ENCODE measurements around the gene CNIH2.
A peak's percentile ranks its signal among the peaks of the same experiment; 100 is the strongest.
"Not testable (repeated sequence)": the region's sequence is repeated elsewhere in the genome, so short reads cannot be mapped to it uniquely, and the experiment has no call there.

CNIH2 gene

GRCh38 chr11:66293777-66294625, 16.0 kb downstream of the CNIH2 start:
- no peaks in the 10 kb centered on the region for H3K36me3 ChIP-seq (replicated peaks)
- in situ Hi-C loops (cut with MboI; ENCODE audit: low sequenced_read_pairs) = no loop called here
- DNase-seq (ENCODE audit: low spot score in 2 of 2) = no peak
- H3K27me3 ChIP-seq (ENCODE audit: low read depth) = peaks cover 29% of the 10 kb centered on the region
- peaks cover 5% of the 10 kb centered on the region for H3K4me1 ChIP-seq
- no peaks in the 10 kb centered on the region for H3K9me3 ChIP-seq
- no peak overlapping the region for H3K4me3 ChIP-seq

GRCh38 chr11:66294626-66295620, 16.9 kb downstream of the CNIH2 start:
- Histone ChIP-seq H3K4me3 (no peak overlapping the region), H3K4me1 (peaks cover 2% of the 10 kb centered on the region), H3K27me3 (ENCODE audit: low read depth) (peaks cover 29% of the 10 kb centered on the region), H3K36me3 (replicated peaks) (no peaks in the 10 kb centered on the region), H3K9me3 (no peaks in the 10 kb centered on the region)
- in situ Hi-C loops (cut with MboI; ENCODE audit: low sequenced_read_pairs) = no loop called here
- DNase-seq (ENCODE audit: low spot score in 2 of 2) = no peak

- no peaks in the 10 kb centered on the region for H3K36me3 ChIP-seq (replicated peaks)
- no peaks in the 10 kb centered on the region for H3K9me3 ChIP-seq
- H3K27me3 ChIP-seq (ENCODE audit: low read depth) = peaks cover 13% of the 10 kb centered on the region
- in situ Hi-C loops (cut with MboI; ENCODE audit: low sequenced_read_pairs) = no loop called here
- no peak for DNase-seq (ENCODE audit: low spot score in 2 of 2)
- H3K4me1 ChIP-seq = no peaks in the 10 kb centered on the region
- no peak overlapping the region for H3K4me3 ChIP-seq
Observed at GRCh38 chr11:66297610-66298009, 19.6 kb downstream of the CNIH2 start.

- H3K36me3 ChIP-seq (replicated peaks) = no peaks in the 10 kb centered on the region
- in situ Hi-C loops (cut with MboI; ENCODE audit: low sequenced_read_pairs) = no loop called here
- no peak overlapping the region for H3K4me3 ChIP-seq
- H3K27me3 ChIP-seq (ENCODE audit: low read depth) = no peaks in the 10 kb centered on the region
- no peaks in the 10 kb centered on the region for H3K9me3 ChIP-seq
- H3K4me1 ChIP-seq = no peaks in the 10 kb centered on the region
- DNase-seq (ENCODE audit: low spot score in 2 of 2) = no peak
Observed at GRCh38 chr11:66299186-66299585, 21.2 kb downstream of the CNIH2 start.

GRCh38 chr11:66302656-66303055, 24.7 kb downstream of the CNIH2 start:
- no peak for DNase-seq (ENCODE audit: low spot score in 2 of 2)
- in situ Hi-C loops (cut with MboI; ENCODE audit: low sequenced_read_pairs) = no loop called here
- H3K4me1 ChIP-seq = no peaks in the 10 kb centered on the region
- H3K27me3 ChIP-seq (ENCODE audit: low read depth) = no peaks in the 10 kb centered on the region
- H3K9me3 ChIP-seq = no peaks in the 10 kb centered on the region
- no peaks in the 10 kb centered on the region for H3K36me3 ChIP-seq (replicated peaks)
- H3K4me3 ChIP-seq = no peak overlapping the region

- in situ Hi-C loops (cut with MboI; ENCODE audit: low sequenced_read_pairs) = no loop called here
- H3K4me1 ChIP-seq = peaks cover 8% of the 10 kb centered on the region
- no peak overlapping the region for H3K4me3 ChIP-seq
- H3K27me3 ChIP-seq (ENCODE audit: low read depth) = no peaks in the 10 kb centered on the region
- no peaks in the 10 kb centered on the region for H3K36me3 ChIP-seq (replicated peaks)
- no peak for DNase-seq (ENCODE audit: low spot score in 2 of 2)
- no peaks in the 10 kb centered on the region for H3K9me3 ChIP-seq
Observed at GRCh38 chr11:66309475-66309874, 31.5 kb downstream of the CNIH2 start.

GRCh38 chr11:66310324-66310723, 32.3 kb downstream of the CNIH2 start:
- no peaks in the 10 kb centered on the region for H3K36me3 ChIP-seq (replicated peaks)
- H3K4me3 ChIP-seq = no peak overlapping the region
- H3K4me1 ChIP-seq = peaks cover 8% of the 10 kb centered on the region
- in situ Hi-C loops (cut with MboI; ENCODE audit: low sequenced_read_pairs) = no loop called here
- H3K9me3 ChIP-seq = no peaks in the 10 kb centered on the region
- DNase-seq (ENCODE audit: low spot score in 2 of 2) = no peak
- no peaks in the 10 kb centered on the region for H3K27me3 ChIP-seq (ENCODE audit: low read depth)

- H3K27me3 ChIP-seq (ENCODE audit: low read depth); in situ Hi-C loops (cut with MboI; ENCODE audit: low sequenced_read_pairs); H3K36me3 ChIP-seq (replicated peaks); H3K9me3 ChIP-seq; H3K4me3 ChIP-seq; H3K4me1 ChIP-seq; DNase-seq (ENCODE audit: low spot score in 2 of 2): not testable (repeated sequence)
Observed at GRCh38 chr11:66310803-66311440, 32.9 kb downstream of the CNIH2 start.

GRCh38 chr11:66311470-66311964, 33.5 kb downstream of the CNIH2 start:
- H3K4me3 ChIP-seq = peak overlapping the region; percentile 47
- no peaks in the 10 kb centered on the region for H3K9me3 ChIP-seq
- no peaks in the 10 kb centered on the region for H3K27me3 ChIP-seq (ENCODE audit: low read depth)
- no peaks in the 10 kb centered on the region for H3K36me3 ChIP-seq (replicated peaks)
- in situ Hi-C loops (cut with MboI; ENCODE audit: low sequenced_read_pairs) = no loop called here
- peaks cover 8% of the 10 kb centered on the region for H3K4me1 ChIP-seq
- DNase-seq (ENCODE audit: low spot score in 2 of 2) = no peak

GRCh38 chr11:66311965-66312548, 34.1 kb downstream of the CNIH2 start:
- peaks cover 8% of the 10 kb centered on the region for H3K4me1 ChIP-seq
- in situ Hi-C loops (cut with MboI; ENCODE audit: low sequenced_read_pairs) = no loop called here
- peak overlapping the region; percentile 47 for H3K4me3 ChIP-seq
- no peaks in the 10 kb centered on the region for H3K27me3 ChIP-seq (ENCODE audit: low read depth)
- H3K9me3 ChIP-seq = no peaks in the 10 kb centered on the region
- peak; percentile 92 to 96 for DNase-seq (ENCODE audit: low spot score in 2 of 2)
- H3K36me3 ChIP-seq (replicated peaks) = no peaks in the 10 kb centered on the region

GRCh38 chr11:66312549-66313320, 34.8 kb downstream of the CNIH2 start:
- Histone ChIP-seq H3K36me3 (replicated peaks) (no peaks in the 10 kb centered on the region), H3K27me3 (ENCODE audit: low read depth) (no peaks in the 10 kb centered on the region), H3K4me3 (peak overlapping the region; percentile 47), H3K4me1 (peaks cover 8% of the 10 kb centered on the region), H3K9me3 (no peaks in the 10 kb centered on the region)
- peak; percentile 94 to 100 for DNase-seq (ENCODE audit: low spot score in 2 of 2)
- in situ Hi-C loops (cut with MboI; ENCODE audit: low sequenced_read_pairs) = no loop called here

- Histone ChIP-seq H3K4me3 (peak overlapping the region; percentile 7), H3K36me3 (replicated peaks) (no peaks in the 10 kb centered on the region), H3K4me1 (peaks cover 8% of the 10 kb centered on the region), H3K9me3 (no peaks in the 10 kb centered on the region), H3K27me3 (ENCODE audit: low read depth) (no peaks in the 10 kb centered on the region)
- no peak for DNase-seq (ENCODE audit: low spot score in 2 of 2)
- in situ Hi-C loops (cut with MboI; ENCODE audit: low sequenced_read_pairs) = no loop called here
Observed at GRCh38 chr11:66313321-66314185, 35.6 kb downstream of the CNIH2 start.
